Amygdala (tissue), 56 donors: ENCODE measurements around the gene INTS1.

ENCODE experiments used
- DNase-seq, 56 donors: peaks; one replicate each; lab custom pipeline; 2025; lab: John Stamatoyannopoulos, UW

The INTS1 gene

GRCh38 chr7:1421946-1422345, 82.2 kb downstream of the INTS1 start:
- DNase-seq = no peak

DNA sequence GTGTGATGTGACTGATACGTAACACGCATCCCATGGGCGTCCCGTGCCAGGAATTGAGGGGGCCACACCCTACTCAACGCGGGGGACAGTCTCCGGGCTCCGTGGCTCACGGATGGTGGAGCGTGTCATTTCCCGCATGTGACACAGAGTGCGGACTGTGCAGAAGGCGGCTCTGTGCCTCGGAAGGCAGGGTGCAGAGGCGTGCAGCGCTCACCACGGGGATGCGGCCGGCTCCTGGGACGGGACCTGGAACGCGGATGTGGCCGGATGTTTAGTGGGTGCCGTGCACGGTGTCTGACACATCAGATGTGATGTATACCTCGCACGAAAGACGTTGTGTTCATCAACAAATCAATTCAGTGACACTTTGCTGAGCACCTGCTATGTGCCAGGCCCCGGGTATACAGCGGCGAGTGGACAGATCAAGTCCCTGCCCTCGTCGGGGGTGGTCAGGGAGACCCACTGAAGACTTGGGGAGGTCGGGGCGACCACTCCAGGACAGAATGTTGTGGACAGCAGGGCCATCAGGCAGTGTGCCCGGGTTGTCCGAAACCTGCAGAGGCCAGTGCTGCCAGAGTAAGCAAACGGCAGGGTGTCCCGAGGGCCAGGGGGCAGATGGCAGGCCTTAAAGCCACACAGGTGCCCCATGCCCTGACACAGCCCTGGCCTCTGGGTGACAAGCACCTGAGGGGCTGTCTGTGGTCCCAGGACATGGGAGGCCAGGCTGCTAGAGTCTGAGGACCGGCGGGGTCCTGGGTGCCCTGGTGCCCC, 83.0 kb downstream of the INTS1 start:
- DNase-seq = no peak
